DOHH2 (cell line): ENCODE measurements around the gene SEH1L.

Source experiments
- EZH2phosphoT487 ChIP-seq: fragments of 200-600 bp; sonication (generic); IDR thresholded peaks from 2 replicates; pipeline ENCODE4 v1.6.1; 2017; ENCODE audit warnings: borderline replicate concordance, mild to moderate bottlenecking, antibody characterized with exemption, low read length, moderate library complexity, mixed read lengths
- TF ChIP-seq, protein P1 (sequence below): fragments of 200-600 bp; sonication (generic); IDR thresholded peaks from one replicate; pipeline ENCODE4 v1.5.1; 2014; ENCODE audit warnings: antibody characterized with exemption, mild to moderate bottlenecking, low read depth, low read length; ENCODE audit not compliant: poor library complexity, severe bottlenecking

- no peak for TF ChIP-seq EZH2phosphoT487
- TF ChIP-seq, protein P1, sequence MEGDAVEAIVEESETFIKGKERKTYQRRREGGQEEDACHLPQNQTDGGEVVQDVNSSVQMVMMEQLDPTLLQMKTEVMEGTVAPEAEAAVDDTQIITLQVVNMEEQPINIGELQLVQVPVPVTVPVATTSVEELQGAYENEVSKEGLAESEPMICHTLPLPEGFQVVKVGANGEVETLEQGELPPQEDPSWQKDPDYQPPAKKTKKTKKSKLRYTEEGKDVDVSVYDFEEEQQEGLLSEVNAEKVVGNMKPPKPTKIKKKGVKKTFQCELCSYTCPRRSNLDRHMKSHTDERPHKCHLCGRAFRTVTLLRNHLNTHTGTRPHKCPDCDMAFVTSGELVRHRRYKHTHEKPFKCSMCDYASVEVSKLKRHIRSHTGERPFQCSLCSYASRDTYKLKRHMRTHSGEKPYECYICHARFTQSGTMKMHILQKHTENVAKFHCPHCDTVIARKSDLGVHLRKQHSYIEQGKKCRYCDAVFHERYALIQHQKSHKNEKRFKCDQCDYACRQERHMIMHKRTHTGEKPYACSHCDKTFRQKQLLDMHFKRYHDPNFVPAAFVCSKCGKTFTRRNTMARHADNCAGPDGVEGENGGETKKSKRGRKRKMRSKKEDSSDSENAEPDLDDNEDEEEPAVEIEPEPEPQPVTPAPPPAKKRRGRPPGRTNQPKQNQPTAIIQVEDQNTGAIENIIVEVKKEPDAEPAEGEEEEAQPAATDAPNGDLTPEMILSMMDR, result no peak
Observed at GRCh38 chr18:12907258-12907925, 40.4 kb upstream of the SEH1L start.
